Measurements from ENCODE around the gene ZNF324B. TPM values are rescaled to one million over a fixed set of nuclear protein-coding genes. Genes with fewer than 3 reads are reported as not detected.
A peak's percentile ranks its signal among the peaks of the same experiment; 100 is the strongest.

ZNF324B gene
- total and polyA plus RNA-seq, 2 of the 8 experiments (the other 6 are each of a cell fraction or from before 2014, with no cell fraction given) = 2.9 to 6.0 TPM

- Histone ChIP-seq H3K4me1 (replicated peaks in 1 of 4; ENCODE audit: control insufficient read depth in 3 of 4, insufficient read depth in 4 of 4, low read length in 3 of 4) (peaks cover 0 to 5% (median 3%) of the 10 kb centered on the region in 4 experiments; a peak in 4 of 7 replicates), H4K91ac (replicated peaks; ENCODE audit: insufficient read length, low read length) (peak within 1 kb of the TSS; percentile 23), H3K27ac (ENCODE audit: low read depth, low read length) (peak within 1 kb of the TSS; percentile 60; the same call in 1 of the 2 replicates), H2AFZ (ENCODE audit: low read length) (peak within 1 kb of the TSS; percentile 87; the same call in 1 of the 2 replicates), H3K9ac (replicated peaks in 1 of 4; ENCODE audit: extremely low read depth in 1 of 4, low read depth in 3 of 4, low read length in 3 of 4) (peak within 1 kb of the TSS in 3 of 4 experiments; percentile 51 to 63 (median 62); a peak in 5 of 7 replicates), H4K5ac (ENCODE audit: insufficient read length, low read depth, low read length) (peak within 1 kb of the TSS; percentile 25), H3K56ac (replicated peaks; ENCODE audit: insufficient read length, low read depth, low read length) (no peak within 1 kb of the TSS), H2BK12ac (ENCODE audit: low read depth, low read length) (no peak within 1 kb of the TSS), H3K9me3 (ENCODE audit: insufficient read depth in 2 of 2, low read depth in 1 of 2, low read length in 1 of 2) (peaks cover 20 to 27% of the 10 kb centered on the region in 2 experiments), H2BK120ac (replicated peaks; ENCODE audit: low read depth, low read length) (no peak within 1 kb of the TSS), H3K36me3 (ENCODE audit: control insufficient read depth in 2 of 4, insufficient read depth in 4 of 4, low read length in 3 of 4) (peaks cover 0 to 21% (median 14%) of the 10 kb centered on the region in 4 experiments; a peak in 6 of 8 replicates), H4K8ac (ENCODE audit: extremely low read depth, insufficient read depth, low read length) (peak within 1 kb of the TSS; percentile 81), H2BK5ac (ENCODE audit: low read depth, low read length) (peak within 1 kb of the TSS; percentile 76), H3K23me2 (ENCODE audit: low read depth, low read length) (peaks cover 9% of the 10 kb centered on the region; the same call in 1 of the 2 replicates), H2AK5ac (ENCODE audit: low read depth, low read length) (no peak within 1 kb of the TSS), H3K4me3 (ENCODE audit: extremely low read depth in 1 of 4, insufficient read depth in 2 of 4, low read depth in 3 of 4, low read length in 4 of 4) (peak within 1 kb of the TSS; percentile 82 to 96 (median 90)), H2BK20ac (ENCODE audit: low read length) (no peak within 1 kb of the TSS), H3K18ac (ENCODE audit: extremely low read depth, low read length) (peak within 1 kb of the TSS; percentile 65), H3K4ac (replicated peaks; ENCODE audit: insufficient read length, low read depth, low read length) (no peak within 1 kb of the TSS), H3K4me2 (ENCODE audit: insufficient read depth in 1 of 2, low read depth in 2 of 2, low read length in 2 of 2) (peak within 1 kb of the TSS; percentile 85 to 96), H3K79me2 (ENCODE audit: control insufficient read depth in 1 of 2, insufficient read depth in 2 of 2, low read length in 2 of 2) (no peaks in the 10 kb centered on the region), H4K20me1 (replicated peaks in 1 of 2; ENCODE audit: control insufficient read depth in 1 of 2, insufficient read depth in 2 of 2, low read length in 2 of 2) (no peaks in the 10 kb centered on the region), H2BK15ac (ENCODE audit: low read length) (no peak within 1 kb of the TSS), H3K27me3 (replicated peaks in 1 of 4; ENCODE audit: control insufficient read depth in 3 of 4, extremely low read depth in 1 of 4, insufficient read depth in 3 of 4, low read length in 3 of 4) (peaks cover 0 to 8% (median 2%) of the 10 kb centered on the region in 4 experiments; a peak in 4 of 7 replicates), H3K14ac (ENCODE audit: insufficient read length) (no peak within 1 kb of the TSS), H3K79me1 (ENCODE audit: low read depth, low read length) (0 out of 2 replicates have a peak, but pooled peaks cover 2% of the 10 kb centered on the region), H3K23ac (ENCODE audit: insufficient read length) (no peak within 1 kb of the TSS)
- DNase-seq (ENCODE audit: low read depth in 1 of 2, low spot score in 2 of 2) (peak; percentile 78 to 98), FAIRE-seq (peak; percentile 99)
- CTCF ChIA-PET (ENCODE audit: partially characterized antibody) = interaction anchor here (0.8 kb wide), 1 partner anchor 11 kb away, joined by 3 read pairs; the partner anchor contains the start of gene ZNF324B
- 12% methylated on average over 59 of the region's 59 CpGs; no CpG with 5 or more reads in 1 of the 2 experiments for WGBS, 2 experiments (ENCODE audit: extremely low coverage in 1 of 2, insufficient coverage in 1 of 2, insufficient read length in 1 of 2, insufficient replicate concordance in 2 of 2, low coverage in 1 of 2, low lambda C conversion rate in 2 of 2, missing lambda C conversion rate in 1 of 2)
- POLR2A ChIA-PET (ENCODE audit: partially characterized antibody) = interaction anchor here (0.5 to 2.6 kb wide), 6 partner anchors 12 to 80 kb away, joined by 3 to 13 read pairs (median 3); partner anchors contain the start of genes ZBTB45, ZNF324B and ZNF584
- TF ChIP-seq EGR1 (IDR thresholded peaks at IDR 0.05; ENCODE audit: borderline replicate concordance, low read depth, low read length) (no peak), HDAC6 (IDR thresholded peaks at IDR 0.05; ENCODE audit: low read depth, low read length) (no peak)
These were observed 11.6 kb upstream of the ZNF324B start, which contains the start of gene ZNF132 for GRCh38 chr19:58439576-58440554. Gene ZNF132 (minus strand): TSS chr19:58440153. CDS start chr19:58439821, 332 bp downstream.

All from H1 (cell line).